A673 (cell line): ENCODE data around the gene METTL25.

Experiments
- CTCF ChIP-seq: fragments of 300-800, 200-600 bp; sonication (generic); conservative IDR thresholded peaks from 2 replicates; pipeline ENCODE4 v1.5.1; 2017; ENCODE audit warnings: low read depth, mild to moderate bottlenecking, antibody characterized with exemption, low read length, moderate library complexity, mixed read lengths
- EZH2 ChIP-seq: fragments of 200-600 bp; sonication (generic); IDR thresholded peaks from 2 replicates; pipeline ENCODE4 v1.6.1; 2017; ENCODE audit warnings: borderline replicate concordance, low read depth, mild to moderate bottlenecking, mixed read lengths, antibody characterized with exemption, low read length; ENCODE audit not compliant: poor library complexity, severe bottlenecking

GRCh38 chr12:82319276-82319675 lies 39.1 kb upstream of the METTL25 start:
- no peak for TF ChIP-seq CTCF
- no peak for TF ChIP-seq EZH2
